NT2/D1 (cell line): ENCODE results near the gene NTN1.

ENCODE experiments used
- SUZ12 ChIP-seq: IDR thresholded peaks from 2 replicates; pipeline ENCODE4 v1.6.1; 2011; ENCODE audit not compliant: insufficient read length, insufficient read depth; ENCODE audit errors: extremely low read depth
- YY1 ChIP-seq: IDR thresholded peaks from 2 replicates; pipeline ENCODE4 v1.6.1; 2011; ENCODE audit not compliant: insufficient read length, insufficient read depth
- ZNF274 ChIP-seq: IDR thresholded peaks from 2 replicates; pipeline ENCODE4 v1.6.1; 2011; ENCODE audit warnings: mild to moderate bottlenecking, low read depth, low read length

- TF ChIP-seq ZNF274 (no peak), YY1 (no peak), SUZ12 (no peak)
Observed at GRCh38 chr17:8991514-8992285, 29.6 kb upstream of the NTN1 start.
